Epidermal melanocyte (primary cell): ENCODE measurements around the gene FOLR2.
"Not testable (repeated sequence)": the region's sequence is repeated elsewhere in the genome, so short reads cannot be mapped to it uniquely, and the experiment has no call there.

Source experiments
- DNase-seq: peaks from one replicate; pipeline ENCODE4 v3.0.0; 2011; ENCODE audit warnings: low spot score; ENCODE audit not compliant: insufficient read length

FOLR2 gene

DNA sequence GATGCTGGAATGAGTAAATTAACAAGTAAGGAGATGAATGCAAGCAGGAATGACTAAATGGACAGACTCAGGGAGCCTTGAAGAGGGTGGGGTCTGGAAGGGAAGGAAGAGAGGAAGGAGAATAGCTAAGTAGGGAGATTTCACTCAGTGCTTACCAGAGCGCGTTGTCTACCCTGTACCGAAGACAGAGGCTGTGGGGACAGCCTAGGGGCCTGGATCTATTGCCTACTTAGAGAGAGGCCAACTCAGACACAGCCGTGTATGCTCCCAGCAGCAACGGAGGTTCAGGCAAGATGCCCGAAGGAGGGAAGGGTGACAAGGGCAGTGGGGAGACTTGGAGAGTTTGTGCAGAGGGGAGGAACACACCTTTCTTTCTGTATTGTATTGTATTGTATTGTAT lies at the start of gene FOLR2:
TSS of gene FOLR2 (plus strand) at position 157 of the 400 bp plus-strand sequence. CDS start 1,791 bp downstream, outside the sequence.
- no peak for DNase-seq

DNA sequence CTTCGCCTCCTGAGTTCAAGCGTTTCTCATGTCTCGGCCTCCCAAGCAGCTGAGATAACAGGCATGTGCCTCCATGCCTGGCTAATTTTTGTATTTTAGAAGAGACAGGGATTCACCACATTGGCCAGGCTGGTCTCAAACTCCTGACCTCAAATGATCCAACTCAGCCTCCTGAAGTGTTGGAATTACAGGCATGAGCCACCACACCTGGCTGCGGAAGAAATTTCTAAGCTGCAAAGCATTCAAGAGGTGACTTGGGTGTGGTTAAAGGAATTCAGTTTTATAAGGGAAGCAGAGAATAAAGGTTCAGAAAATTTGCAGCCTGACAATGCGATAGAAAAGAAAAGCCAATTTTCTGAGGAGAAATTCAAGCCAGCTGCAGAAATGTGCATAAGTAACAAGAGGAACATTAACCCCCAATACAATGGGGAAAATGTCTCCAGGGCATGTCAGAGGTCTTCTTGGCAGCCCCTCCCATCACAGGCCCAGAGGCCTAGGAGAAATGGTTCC lies 47.5 kb upstream of the FOLR2 start:
- DNase-seq = not testable (repeated sequence)

DNA sequence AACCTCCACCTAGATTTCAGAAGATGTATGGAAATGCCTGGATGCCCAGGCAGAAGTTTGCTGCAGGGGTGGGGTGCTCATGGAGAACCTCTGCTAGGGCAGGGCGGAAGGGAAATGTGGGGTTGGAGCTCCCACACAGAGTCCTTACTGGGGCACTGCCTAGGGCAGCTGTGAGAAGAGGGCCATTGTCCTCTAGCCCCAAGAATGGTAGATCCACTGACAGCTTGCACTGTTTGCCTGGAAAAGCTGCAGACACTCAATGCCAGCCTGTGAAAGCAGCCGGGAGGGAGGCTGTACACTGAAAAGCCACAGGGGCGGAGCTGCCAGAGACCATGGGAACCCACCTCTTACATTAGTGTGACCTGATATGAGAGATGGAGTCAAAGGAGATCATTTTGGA lies 46.8 kb upstream of the FOLR2 start:
- not testable (repeated sequence) for DNase-seq

DNA sequence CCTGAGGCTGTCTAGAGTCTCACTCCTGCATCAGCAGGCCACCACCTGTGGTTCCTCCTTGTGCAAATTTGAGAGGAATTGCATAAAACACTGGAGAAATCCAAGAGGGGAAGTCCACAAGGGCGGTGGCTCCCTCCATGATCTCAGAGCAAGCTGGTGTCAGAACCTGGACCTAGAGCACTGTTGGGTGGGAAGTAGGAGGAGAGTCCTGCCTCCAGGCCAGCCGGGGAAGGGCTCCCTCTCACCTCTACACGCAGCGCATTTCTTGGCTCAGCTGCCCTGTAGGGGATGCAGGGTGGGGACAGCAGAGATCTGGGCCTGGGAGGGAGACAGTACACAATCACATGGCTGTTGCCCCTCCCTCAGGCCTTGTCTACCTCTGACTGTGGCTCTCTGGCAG lies 44.6 kb upstream of the FOLR2 start:
- not testable (repeated sequence) for DNase-seq

DNA sequence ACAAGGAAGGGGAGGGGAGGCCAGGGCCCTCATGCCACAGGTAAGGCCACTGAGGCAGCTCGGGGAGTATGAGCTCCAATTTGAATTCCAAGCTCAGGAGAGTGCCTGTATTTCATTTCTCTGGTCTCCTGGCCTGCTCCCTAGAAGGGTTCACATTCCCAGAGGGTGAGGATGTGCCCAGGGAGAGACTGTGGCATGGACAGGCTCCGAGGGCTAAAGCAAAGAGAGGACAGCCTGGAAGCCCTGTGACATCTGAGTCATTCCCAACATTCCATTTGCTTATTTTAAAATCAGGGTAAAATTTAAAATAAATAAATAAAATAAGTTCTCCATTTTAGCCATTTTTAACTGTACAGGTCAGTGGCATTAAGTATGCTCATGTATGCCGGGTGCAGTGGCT lies 43.3 kb upstream of the FOLR2 start:
- no peak for DNase-seq

DNA sequence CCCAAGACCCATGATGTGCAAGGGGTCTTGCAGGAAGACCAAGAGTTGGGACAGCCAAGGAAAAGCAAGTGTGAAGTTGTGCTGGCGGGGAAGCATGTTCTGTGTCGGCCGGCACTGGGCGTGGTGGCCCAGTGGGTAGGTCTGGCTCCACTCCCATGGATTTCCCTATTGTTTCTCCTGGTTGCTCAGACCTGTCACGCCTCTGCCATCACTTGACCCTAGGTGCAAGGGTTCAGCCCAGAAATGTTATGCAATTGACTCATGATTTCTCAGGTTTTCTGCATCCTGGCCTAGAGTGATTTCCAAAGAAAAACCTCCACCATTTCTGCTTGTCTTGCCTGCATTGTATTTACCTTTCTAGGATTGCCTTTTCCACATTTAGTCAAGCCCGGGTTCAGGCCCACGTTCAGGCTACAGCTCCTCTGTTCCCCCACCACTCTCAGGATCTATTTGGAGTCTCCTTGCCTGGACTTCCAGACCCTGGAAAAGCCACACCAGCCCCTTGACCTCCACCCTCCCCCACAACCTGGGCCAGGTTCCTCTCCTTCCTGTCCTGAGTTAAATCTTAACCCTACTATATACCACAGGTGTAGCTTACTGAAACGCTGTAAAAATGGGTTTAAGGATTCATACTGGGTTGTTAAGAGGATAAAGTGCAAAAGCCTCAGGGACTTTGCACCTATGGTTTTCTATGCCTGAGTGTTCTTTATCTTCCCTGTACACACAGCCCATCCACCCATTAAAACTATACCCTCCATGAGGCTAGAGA lies 42.1 kb upstream of the FOLR2 start:
- no peak for DNase-seq

DNA sequence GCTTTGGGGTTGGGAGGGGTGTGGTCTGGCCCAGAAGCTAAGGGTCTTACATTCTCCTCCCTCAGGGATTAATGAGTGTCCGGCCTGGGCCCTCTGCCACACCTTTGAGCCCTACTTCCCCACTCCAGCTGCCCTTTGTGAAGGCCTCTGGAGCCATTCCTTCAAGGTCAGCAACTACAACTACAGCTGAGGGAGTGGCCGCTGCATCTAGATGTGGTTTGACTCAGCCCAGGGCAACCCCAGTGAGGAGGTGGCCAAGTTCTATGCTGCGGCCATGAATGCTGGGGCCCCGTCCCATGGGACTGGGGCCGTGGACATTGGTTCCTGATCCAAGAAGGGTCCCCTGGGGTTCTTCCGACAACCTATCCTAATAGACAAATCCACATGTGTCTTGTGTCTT lies 38.9 kb upstream of the FOLR2 start:
- no peak for DNase-seq

DNA sequence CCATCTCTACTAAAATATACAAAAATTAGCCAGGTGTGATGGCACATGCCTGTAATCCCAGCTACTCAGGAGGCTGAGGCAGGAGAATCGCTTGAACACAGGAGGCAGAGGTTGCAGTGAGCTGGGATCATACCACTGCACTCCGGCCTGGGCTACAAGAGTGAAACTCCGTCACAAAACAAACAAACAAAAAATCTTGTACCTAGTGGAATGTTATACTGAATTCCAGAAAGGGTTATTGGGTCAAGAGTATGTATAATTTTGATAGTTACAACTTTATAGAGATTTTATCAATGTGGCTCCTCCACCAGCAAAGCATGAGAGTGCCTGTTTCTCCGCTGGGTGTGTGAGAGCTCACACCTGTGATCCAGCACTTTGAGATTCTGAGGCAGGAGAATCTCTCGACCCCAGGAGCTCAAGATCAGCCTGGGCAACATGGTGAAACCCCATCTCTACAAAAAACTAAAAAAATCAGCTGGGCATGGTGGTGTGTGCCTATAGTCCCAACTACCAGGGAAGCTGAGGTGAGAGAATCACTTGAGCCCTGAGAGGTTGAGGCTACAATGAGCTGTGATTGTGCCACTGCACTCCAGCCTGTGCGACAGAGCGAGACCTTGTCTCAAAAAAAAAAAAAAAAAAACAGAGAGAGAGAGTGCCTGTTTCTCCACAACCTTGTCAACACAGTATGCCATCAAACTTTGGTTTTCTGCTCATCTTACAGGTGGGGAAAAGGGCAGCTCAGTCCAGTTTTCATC lies 37.4 kb upstream of the FOLR2 start:
- DNase-seq = no peak

DNA sequence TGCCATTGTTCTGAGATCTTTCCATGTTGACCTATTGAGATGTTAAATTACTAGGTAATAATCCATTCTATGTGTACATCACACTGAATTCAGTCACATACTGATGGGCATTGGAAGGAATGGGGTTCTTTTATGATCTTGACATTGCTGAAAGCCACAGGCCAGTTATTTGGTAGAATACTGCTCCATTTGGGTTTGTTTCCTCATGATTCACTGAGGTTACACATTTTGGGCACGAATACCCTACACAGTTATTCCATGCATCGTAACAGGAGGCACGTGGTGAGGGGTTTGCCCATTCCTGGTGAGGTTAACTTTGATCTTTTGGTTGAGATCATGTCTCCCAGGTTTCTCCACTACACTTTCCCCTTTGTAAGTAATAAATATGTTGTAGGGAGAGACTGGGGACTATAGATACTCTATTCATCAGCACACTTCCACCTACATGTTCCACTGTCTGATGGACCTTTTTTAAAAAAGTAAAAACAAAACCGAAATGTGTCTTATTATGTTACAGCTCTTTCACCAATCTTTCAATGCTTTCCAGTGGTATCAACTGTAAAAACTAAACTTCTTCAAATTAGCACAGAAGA lies 36.7 kb upstream of the FOLR2 start:
- DNase-seq = no peak

DNA sequence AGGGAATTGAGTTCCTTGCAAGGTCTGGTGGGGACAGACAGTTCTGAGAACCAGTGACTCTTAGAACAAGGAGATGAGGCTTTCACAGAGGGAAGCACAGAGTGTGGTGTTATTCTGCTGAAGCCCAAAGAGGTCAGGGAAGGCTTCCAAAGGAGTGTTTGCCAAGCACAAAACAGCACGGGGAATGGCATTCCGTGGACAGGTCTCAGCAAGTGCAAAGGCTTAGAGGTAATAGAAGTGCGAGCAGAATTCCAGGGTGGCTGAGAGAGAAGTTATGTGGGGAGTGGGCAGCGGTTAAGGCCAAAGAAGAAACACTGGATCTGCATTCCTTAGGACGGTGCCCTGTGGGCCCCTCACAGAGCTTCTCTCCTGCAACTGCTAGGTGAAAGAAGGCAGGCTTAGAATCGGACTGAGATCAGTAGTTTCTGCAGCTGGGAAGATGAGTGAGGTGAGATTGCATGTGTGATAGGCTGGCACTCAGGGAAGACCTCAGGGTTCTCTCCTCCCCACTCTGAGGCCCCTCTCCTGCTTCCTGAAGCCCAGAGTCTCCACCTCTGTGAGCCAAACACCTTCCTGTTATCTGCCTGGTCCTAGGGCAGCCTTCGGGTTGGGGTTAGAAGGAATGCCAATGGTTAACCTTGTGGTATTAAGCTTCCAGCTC lies 35.6 kb upstream of the FOLR2 start:
- not testable (repeated sequence) for DNase-seq

DNA sequence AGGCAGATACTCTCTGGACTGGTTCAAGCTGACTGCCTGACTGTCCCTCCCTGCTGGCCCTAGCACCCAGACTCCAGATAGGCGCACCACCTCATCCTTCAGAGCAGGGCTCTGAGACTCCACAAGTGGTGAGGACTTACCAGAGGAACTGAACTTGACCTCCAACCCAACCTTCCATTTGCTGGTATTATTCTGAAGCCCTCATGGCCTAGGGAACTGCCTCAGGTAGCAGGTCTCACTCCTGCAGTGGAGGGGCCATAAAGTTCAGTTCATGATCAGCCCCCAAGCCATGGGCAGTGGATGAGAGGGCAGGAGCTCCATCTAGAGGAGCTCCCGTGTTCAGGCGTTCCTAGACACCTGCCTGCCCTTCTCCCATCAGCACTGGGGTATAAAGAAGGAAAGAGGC lies 35.0 kb upstream of the FOLR2 start:
- DNase-seq = not testable (repeated sequence)

DNA sequence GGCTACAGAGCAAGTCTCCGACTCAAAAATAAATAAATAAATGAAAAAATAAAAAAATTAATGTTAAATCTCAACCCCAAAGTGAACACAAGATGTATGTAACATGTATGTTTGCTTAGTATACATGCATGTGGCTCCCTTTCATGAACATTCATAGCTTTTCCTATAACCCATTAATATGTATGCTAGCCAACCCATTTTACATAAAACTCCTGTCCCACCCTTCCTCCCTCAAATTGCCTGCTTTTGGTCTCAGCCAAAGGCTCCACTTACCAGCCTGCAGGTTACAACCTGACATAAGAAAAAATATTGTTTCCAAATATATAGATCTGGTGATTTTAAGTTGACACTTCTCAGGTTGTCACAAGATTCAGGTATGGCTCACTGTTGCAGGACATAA lies 28.3 kb upstream of the FOLR2 start:
- no peak for DNase-seq

DNA sequence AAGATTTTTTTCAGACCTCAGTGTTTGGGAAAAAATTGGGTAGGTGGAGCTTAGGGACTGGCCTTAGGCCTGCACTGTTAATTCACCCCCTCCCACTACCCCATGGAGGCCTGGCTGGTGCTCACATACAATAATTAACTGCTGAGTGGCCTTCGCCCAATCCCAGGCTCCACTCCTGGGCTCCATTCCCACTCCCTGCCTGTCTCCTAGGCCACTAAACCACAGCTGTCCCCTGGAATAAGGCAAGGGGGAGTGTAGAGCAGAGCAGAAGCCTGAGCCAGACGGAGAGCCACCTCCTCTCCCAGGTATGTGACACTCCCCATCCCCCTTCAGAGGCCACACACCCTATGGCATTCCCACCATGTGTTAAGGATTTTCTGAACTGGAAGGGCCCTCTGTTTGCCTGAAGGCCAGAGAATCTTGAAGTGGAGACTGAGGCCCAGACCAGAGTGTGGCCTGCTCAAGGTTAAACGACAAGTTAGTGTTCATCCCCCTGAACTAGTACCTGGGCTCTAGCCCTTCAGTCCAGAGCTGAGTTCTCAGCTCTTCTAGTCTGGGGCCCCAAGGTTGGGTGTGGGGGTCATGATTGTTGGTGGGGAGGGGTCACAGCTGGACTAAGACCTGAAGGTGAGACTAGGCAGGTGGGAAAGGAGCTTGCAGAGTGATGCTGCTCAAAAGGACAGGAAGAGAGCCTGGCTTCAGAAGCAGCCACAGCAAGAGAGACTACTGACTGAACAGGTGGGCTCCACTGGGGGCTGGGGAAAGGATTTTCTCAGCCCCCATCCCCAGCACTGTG lies 26.9 kb upstream of the FOLR2 start:
- no peak for DNase-seq

DNA sequence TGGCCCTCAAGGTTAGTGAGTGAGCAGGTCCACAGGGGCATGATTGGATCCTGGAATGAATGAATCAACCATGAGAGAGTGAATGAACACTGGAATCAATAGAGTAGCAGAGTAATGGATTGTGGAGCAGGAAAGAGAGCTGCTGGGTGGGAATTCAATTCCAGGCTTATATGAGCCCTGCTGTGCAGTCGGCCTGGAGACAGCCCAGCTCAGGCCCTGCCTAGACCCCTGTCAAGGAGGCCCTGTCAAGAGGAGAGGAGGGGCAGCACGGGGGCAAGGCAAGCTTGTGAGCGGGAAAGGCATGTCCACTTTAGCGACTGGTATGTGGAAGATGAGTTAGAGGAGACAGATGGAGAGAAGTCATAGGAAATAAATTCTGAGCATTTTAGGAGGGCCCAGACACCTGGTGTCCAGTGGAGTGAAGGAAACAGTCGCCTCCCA lies 25.9 kb upstream of the FOLR2 start:
- DNase-seq = no peak

DNA sequence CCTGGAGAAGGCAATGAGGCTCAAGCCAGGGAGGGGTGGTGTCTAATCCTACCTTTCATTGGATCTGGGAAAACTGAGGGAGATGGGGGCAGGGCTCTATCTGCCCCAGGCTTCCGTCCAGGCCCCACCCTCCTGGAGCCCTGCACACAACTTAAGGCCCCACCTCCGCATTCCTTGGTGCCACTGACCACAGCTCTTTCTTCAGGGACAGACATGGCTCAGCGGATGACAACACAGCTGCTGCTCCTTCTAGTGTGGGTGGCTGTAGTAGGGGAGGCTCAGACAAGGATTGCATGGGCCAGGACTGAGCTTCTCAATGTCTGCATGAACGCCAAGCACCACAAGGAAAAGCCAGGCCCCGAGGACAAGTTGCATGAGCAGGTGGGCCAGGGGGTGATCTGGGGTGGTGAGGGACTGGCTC lies 24.6 kb upstream of the FOLR2 start, which contains the start of gene FOLR1:
TSS of gene FOLR1 (plus strand) at position 180 of the 421 bp plus-strand sequence. CDS start at position 214, 34 bp downstream.
- no peak for DNase-seq

DNA sequence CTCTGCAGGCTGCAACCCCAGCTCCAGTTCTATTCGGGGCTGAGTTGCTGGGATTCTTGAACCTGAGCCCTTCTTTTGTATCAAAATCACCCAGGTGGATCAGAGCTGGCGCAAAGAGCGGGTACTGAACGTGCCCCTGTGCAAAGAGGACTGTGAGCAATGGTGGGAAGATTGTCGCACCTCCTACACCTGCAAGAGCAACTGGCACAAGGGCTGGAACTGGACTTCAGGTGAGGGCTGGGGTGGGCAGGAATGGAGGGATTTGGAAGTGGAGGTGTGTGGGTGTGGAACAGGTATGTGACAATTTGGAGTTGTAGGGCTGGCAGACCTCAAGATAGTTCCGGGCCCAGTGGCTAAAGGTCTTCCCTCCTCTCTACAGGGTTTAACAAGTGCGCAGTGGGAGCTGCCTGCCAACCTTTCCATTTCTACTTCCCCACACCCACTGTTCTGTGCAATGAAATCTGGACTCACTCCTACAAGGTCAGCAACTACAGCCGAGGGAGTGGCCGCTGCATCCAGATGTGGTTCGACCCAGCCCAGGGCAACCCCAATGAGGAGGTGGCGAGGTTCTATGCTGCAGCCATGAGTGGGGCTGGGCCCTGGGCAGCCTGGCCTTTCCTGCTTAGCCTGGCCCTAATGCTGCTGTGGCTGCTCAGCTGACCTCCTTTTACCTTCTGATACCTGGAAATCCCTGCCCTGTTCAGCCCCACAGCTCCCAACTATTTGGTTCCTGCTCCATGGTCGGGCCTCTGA lies 20.9 kb upstream of the FOLR2 start:
- DNase-seq = no peak

DNA sequence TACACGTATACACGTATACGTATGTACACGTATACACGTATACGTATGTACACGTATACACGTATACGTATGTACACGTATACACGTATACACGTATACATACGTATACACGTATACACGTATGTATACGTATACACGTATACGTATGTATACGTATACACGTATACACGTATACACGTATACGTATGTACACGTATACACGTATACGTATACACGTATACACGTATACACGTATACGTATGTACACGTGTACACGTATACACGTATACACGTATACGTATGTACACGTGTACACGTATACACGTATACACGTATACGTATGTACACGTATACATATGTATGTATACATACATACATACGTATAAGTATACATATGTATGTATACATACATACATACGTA lies 15.1 kb upstream of the FOLR2 start:
- DNase-seq = not testable (repeated sequence)

DNA sequence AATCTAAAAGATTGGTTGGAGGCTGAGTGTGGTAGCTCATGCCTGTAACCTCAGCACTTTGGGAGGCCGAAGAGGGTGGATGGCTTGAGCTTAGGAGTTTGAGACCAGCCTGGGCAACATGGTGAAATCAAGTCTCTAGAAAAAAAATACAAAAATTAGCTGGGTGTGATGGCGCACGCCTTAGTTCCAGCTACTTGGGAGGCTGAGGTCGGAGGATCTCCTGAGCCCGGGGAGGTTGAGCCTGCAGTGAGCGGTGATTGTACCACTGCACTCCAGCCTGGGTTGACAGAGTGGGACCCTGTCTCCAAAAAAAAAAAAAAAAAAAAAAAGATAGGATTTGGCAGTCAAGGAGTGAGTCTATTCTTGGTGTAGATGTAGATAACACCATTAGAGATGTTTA lies 14.0 kb upstream of the FOLR2 start:
- no peak for DNase-seq

DNA sequence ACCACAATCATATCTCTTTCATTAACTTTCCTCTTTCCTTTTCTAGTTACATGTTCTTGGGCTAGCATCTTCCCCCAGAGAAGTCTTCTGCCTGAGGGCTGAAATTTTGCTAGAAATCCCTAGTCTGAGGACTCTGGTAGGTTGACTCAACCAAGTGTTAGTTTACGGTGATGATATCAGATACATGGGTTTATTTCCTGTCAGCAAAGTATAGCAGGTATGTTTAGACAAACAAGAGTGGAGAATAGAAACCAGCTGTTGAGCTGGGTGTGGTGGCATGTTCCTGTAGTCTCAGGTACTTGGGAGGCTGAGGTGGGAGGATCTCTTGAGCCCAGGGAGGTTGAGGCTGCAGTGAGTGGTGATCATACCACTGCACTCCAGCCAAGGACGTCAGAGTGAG lies 13.4 kb upstream of the FOLR2 start:
- DNase-seq = no peak

DNA sequence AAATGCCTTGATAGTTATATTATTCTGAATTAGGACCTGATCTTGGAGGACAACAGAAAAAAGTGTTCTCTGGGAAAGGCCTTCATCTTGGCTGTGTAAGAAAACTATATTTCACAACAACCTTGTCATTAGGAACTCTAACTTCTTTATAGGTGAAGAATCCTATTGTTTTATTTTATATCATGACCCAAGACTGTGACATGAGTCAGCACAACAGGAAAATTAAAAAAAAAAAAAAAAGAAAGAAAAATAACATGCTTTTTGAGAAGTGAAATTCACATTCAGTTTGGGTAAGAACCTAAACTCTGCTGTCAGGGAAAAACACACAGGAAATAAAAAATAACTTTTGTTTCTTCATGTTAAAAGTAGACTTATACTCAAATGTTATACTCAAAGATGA lies 11.7 kb upstream of the FOLR2 start:
- no peak for DNase-seq
